ENCODE data around the gene CUL2.

Gene CUL2

GRCh38 chr10:35091994-35092790, 2.1 kb upstream of the CUL2 start:
- TF ChIP-seq SIN3A (IDR thresholded peaks at IDR 0.05; ENCODE audit: borderline replicate concordance, insufficient read depth, low read length) (no peak), FOXP2 (optimal IDR thresholded peaks at IDR 0.05; ENCODE audit: borderline replicate concordance, extremely low read depth, extremely low read length, insufficient read depth) (no peak)

DNA sequence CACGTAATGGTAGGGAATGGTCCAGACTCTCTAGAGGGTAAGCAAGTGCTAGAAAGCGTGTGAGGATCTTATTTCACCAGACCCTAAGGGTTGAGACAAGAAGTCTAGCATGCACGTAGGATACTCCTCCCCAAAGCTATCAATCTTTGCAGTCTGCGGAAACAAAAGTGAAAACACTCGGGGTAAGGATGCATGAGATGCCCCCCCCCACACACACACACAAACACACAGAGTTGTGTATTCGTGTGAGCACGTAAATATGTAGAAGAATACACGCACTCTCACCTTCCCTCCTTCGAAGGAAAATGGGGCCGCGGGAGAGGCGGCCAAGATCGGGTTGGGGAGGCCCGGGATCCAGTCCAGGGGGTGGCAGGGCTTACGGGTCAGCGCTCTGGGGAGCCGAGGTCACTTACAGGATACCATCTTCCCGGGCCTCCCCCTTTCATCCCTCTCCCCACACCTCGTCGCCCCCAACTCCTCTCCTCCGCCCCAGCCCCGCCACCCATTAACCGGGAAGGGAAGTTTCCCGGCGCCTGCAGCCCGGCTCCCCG, 455 bp downstream of the CUL2 start:
- TF ChIP-seq POLR2AphosphoS5 (IDR thresholded peaks at IDR 0.05; ENCODE audit: low read depth, low read length) (no peak), SIN3A (IDR thresholded peaks at IDR 0.05; ENCODE audit: borderline replicate concordance, insufficient read depth, low read length) (no peak), FOXP2 (optimal IDR thresholded peaks at IDR 0.05; ENCODE audit: borderline replicate concordance, extremely low read depth, extremely low read length, insufficient read depth) (no peak), TAF1 (IDR thresholded peaks at IDR 0.05; ENCODE audit: borderline replicate concordance, insufficient read depth, low read length) (no peak)
- TF ChIP-seq, protein P1, sequence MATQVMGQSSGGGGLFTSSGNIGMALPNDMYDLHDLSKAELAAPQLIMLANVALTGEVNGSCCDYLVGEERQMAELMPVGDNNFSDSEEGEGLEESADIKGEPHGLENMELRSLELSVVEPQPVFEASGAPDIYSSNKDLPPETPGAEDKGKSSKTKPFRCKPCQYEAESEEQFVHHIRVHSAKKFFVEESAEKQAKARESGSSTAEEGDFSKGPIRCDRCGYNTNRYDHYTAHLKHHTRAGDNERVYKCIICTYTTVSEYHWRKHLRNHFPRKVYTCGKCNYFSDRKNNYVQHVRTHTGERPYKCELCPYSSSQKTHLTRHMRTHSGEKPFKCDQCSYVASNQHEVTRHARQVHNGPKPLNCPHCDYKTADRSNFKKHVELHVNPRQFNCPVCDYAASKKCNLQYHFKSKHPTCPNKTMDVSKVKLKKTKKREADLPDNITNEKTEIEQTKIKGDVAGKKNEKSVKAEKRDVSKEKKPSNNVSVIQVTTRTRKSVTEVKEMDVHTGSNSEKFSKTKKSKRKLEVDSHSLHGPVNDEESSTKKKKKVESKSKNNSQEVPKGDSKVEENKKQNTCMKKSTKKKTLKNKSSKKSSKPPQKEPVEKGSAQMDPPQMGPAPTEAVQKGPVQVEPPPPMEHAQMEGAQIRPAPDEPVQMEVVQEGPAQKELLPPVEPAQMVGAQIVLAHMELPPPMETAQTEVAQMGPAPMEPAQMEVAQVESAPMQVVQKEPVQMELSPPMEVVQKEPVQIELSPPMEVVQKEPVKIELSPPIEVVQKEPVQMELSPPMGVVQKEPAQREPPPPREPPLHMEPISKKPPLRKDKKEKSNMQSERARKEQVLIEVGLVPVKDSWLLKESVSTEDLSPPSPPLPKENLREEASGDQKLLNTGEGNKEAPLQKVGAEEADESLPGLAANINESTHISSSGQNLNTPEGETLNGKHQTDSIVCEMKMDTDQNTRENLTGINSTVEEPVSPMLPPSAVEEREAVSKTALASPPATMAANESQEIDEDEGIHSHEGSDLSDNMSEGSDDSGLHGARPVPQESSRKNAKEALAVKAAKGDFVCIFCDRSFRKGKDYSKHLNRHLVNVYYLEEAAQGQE (IDR thresholded peaks at IDR 0.05; ENCODE audit: insufficient read depth in 1 of 2, low read depth in 2 of 2, low read length in 2 of 2): no peak

DNA sequence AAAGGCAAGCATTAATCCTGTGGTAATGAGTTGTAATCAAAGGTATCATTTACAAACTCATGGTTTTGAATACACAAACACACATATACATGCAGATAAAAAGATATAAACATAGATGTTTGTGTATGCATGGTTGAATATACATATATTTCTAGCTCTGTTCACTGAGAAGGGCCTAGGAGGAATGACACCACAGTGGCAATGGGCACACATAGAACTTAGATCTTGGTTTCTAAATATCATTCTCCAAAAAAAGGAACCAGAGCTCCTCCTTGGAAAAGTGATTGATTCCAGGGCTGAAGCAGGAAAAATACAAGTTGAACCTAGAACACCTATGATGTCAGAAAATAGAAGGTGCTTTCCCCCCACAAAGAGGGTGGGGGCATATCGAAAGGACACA, 6.9 kb downstream of the CUL2 start:
- TF ChIP-seq SIN3A (IDR thresholded peaks at IDR 0.05; ENCODE audit: borderline replicate concordance, insufficient read depth, low read length) (no peak), FOXP2 (optimal IDR thresholded peaks at IDR 0.05; ENCODE audit: borderline replicate concordance, extremely low read depth, extremely low read length, insufficient read depth) (no peak), TAF1 (IDR thresholded peaks at IDR 0.05; ENCODE audit: borderline replicate concordance, insufficient read depth, low read length) (no peak)
- TF ChIP-seq, protein P1 (IDR thresholded peaks at IDR 0.05; ENCODE audit: insufficient read depth in 1 of 2, low read depth in 2 of 2, low read length in 2 of 2): no peak

DNA sequence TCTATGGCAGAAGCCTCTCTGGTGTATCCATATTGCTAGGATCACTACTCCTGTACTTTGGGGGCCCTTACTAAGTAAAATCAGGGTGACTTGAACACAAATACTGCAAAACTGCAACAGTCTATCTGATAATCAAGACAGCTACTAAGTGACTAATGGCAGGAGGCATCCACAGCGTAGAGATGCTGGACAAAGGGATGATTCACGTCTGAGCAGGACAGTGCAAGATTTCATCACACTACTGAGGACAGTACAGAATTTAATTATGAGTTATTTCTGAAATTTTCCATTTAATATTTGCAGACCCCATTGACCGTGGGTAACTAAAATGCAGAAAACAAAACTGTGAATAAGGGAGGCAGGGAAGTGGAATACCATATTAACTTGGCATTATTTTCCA, 10.4 kb downstream of the CUL2 start:
- TF ChIP-seq POLR2AphosphoS5 (IDR thresholded peaks at IDR 0.05; ENCODE audit: low read depth, low read length): no peak
- no peak for TF ChIP-seq FOXP2 (optimal IDR thresholded peaks at IDR 0.05; ENCODE audit: borderline replicate concordance, extremely low read depth, extremely low read length, insufficient read depth)
- no peak for TF ChIP-seq TAF1 (IDR thresholded peaks at IDR 0.05; ENCODE audit: borderline replicate concordance, insufficient read depth, low read length)
- TF ChIP-seq, protein P1 (IDR thresholded peaks at IDR 0.05; ENCODE audit: insufficient read depth in 1 of 2, low read depth in 2 of 2, low read length in 2 of 2): no peak
- no peak for TF ChIP-seq SIN3A (IDR thresholded peaks at IDR 0.05; ENCODE audit: borderline replicate concordance, insufficient read depth, low read length)

GRCh38 chr10:35079265-35079664, 10.9 kb downstream of the CUL2 start:
- no peak for TF ChIP-seq SIN3A (IDR thresholded peaks at IDR 0.05; ENCODE audit: borderline replicate concordance, insufficient read depth, low read length)
- TF ChIP-seq, protein P1 (IDR thresholded peaks at IDR 0.05; ENCODE audit: insufficient read depth in 1 of 2, low read depth in 2 of 2, low read length in 2 of 2): no peak
- no peak for TF ChIP-seq FOXP2 (optimal IDR thresholded peaks at IDR 0.05; ENCODE audit: borderline replicate concordance, extremely low read depth, extremely low read length, insufficient read depth)
- TF ChIP-seq POLR2AphosphoS5 (IDR thresholded peaks at IDR 0.05; ENCODE audit: low read depth, low read length): no peak
- no peak for TF ChIP-seq TAF1 (IDR thresholded peaks at IDR 0.05; ENCODE audit: borderline replicate concordance, insufficient read depth, low read length)
